H9 (cell line): ENCODE results near the gene MRPL37. TPM values are rescaled to one million over a fixed set of nuclear protein-coding genes. Genes with fewer than 3 reads are reported as not detected.
"Not testable (repeated sequence)": the region's sequence is repeated elsewhere in the genome, so short reads cannot be mapped to it uniquely, and the experiment has no call there.

Experiments used
- DNase-seq: peaks from one replicate; pipeline ENCODE4 v3.0.0-alpha.2; 2017
- H2AFZ ChIP-seq: one replicate; pipeline ENCODE4 v1.6.1; 2013; ENCODE audit warnings: mild to moderate bottlenecking, low read length, control low read depth, moderate library complexity
- H2AK5ac ChIP-seq: 2 replicates; pipeline ENCODE4 v1.6.1; 2013; ENCODE audit warnings: low read length, control low read depth, mixed read lengths; ENCODE audit not compliant: insufficient read length
- H2BK120ac ChIP-seq: one replicate; pipeline ENCODE4 v1.6.1; 2013; ENCODE audit warnings: low read depth, mild to moderate bottlenecking, low read length, control low read depth, inconsistent platforms; ENCODE audit not compliant: poor library complexity, severe bottlenecking
- H2BK12ac ChIP-seq: 2 replicates; pipeline ENCODE4 v1.6.1; 2013; ENCODE audit warnings: low read length, control low read depth, mixed read lengths, low read depth; ENCODE audit not compliant: insufficient read length
- H2BK15ac ChIP-seq: 2 replicates; pipeline ENCODE4 v1.6.1; 2013; ENCODE audit warnings: low read depth, low read length, control low read depth
- H2BK20ac ChIP-seq: one replicate; pipeline ENCODE4 v1.6.1; 2013; ENCODE audit warnings: low read depth, mild to moderate bottlenecking, low read length, control low read depth, inconsistent platforms; ENCODE audit not compliant: poor library complexity, severe bottlenecking
- H2BK5ac ChIP-seq: 2 replicates; pipeline ENCODE4 v1.6.1; 2013; ENCODE audit warnings: low read length, control low read depth, mixed read lengths; ENCODE audit not compliant: insufficient read length
- H3K14ac ChIP-seq: 2 replicates; pipeline ENCODE4 v1.6.1; 2013; ENCODE audit warnings: low read length, control low read depth; ENCODE audit not compliant: insufficient read depth
- H3K18ac ChIP-seq: 2 replicates; pipeline ENCODE4 v1.6.1; 2013; ENCODE audit warnings: low read depth, mild to moderate bottlenecking, mixed read lengths, low read length, control low read depth; ENCODE audit not compliant: insufficient read length
- H3K23ac ChIP-seq: 2 replicates; pipeline ENCODE4 v1.6.1; 2013; ENCODE audit warnings: low read length, control low read depth, mixed read lengths, low read depth; ENCODE audit not compliant: insufficient read length
- H3K23me2 ChIP-seq: 2 replicates; pipeline ENCODE4 v1.6.1; 2013; ENCODE audit warnings: low read depth, mild to moderate bottlenecking, mixed read lengths, low read length, control low read depth; ENCODE audit not compliant: insufficient read length, poor library complexity, severe bottlenecking
- H3K27ac ChIP-seq: 2 replicates; pipeline ENCODE4 v1.5.1; 2013; ENCODE audit warnings: low read length, control low read depth, mixed read lengths, low read depth; ENCODE audit not compliant: insufficient read length
- H3K27me3 ChIP-seq: 2 replicates; pipeline ENCODE4 v1.6.1; 2013; ENCODE audit warnings: low read length, control low read depth, inconsistent platforms; ENCODE audit not compliant: insufficient read depth
- H3K4ac ChIP-seq: 2 replicates; pipeline ENCODE4 v1.6.1; 2013; ENCODE audit warnings: low read depth, mild to moderate bottlenecking, control low read depth, inconsistent platforms, low read length, moderate library complexity
- H3K4me1 ChIP-seq: 2 replicates; pipeline ENCODE4 v1.6.1; 2013; ENCODE audit warnings: low read length, control low read depth, inconsistent platforms; ENCODE audit not compliant: insufficient read depth
- H3K4me2 ChIP-seq: 2 replicates; pipeline ENCODE4 v1.6.1; 2013; ENCODE audit warnings: low read length, control low read depth, mixed read lengths; ENCODE audit not compliant: insufficient read length, insufficient read depth
- H3K56ac ChIP-seq: 2 replicates; pipeline ENCODE4 v1.6.1; 2013; ENCODE audit warnings: low read depth, mild to moderate bottlenecking, mixed read lengths, low read length, control low read depth; ENCODE audit not compliant: insufficient read length
- H3K79me1 ChIP-seq: 2 replicates; pipeline ENCODE4 v1.6.1; 2013; ENCODE audit warnings: low read depth, mild to moderate bottlenecking, moderate library complexity, low read length, control low read depth, inconsistent platforms; ENCODE audit not compliant: insufficient read depth, poor library complexity, severe bottlenecking
- H3K79me2 ChIP-seq: 2 replicates; pipeline ENCODE4 v1.6.1; 2013; ENCODE audit warnings: low read length, control low read depth, inconsistent platforms; ENCODE audit not compliant: insufficient read depth
- H3K9ac ChIP-seq: 2 replicates; pipeline ENCODE4 v1.6.1; 2013; ENCODE audit warnings: low read length, control low read depth, mixed read lengths; ENCODE audit not compliant: insufficient read length; ENCODE audit errors: extremely low read depth
- H3K9me3 ChIP-seq: one replicate; pipeline ENCODE4 v1.6.1; 2013; ENCODE audit warnings: low read depth, low read length, inconsistent platforms; ENCODE audit not compliant: control insufficient read depth
- H3T11ph ChIP-seq: one replicate; pipeline ENCODE4 v1.6.1; 2013; ENCODE audit warnings: mild to moderate bottlenecking, low read length, control low read depth, inconsistent platforms
- H4K20me1 ChIP-seq: one replicate; pipeline ENCODE4 v1.6.1; 2013; ENCODE audit not compliant: control insufficient read depth, insufficient read length, insufficient read depth
- H4K5ac ChIP-seq: 2 replicates; pipeline ENCODE4 v1.6.1; 2013; ENCODE audit warnings: low read depth, mild to moderate bottlenecking, mixed read lengths, low read length, control low read depth; ENCODE audit not compliant: insufficient read length
- H4K8ac ChIP-seq: replicated peaks from 2 replicates; pipeline ENCODE4 v1.6.1; 2013; ENCODE audit warnings: low read length, control low read depth, mixed read lengths, low read depth; ENCODE audit not compliant: insufficient read length
- H4K91ac ChIP-seq: 2 replicates; pipeline ENCODE4 v1.6.1; 2013; ENCODE audit warnings: low read depth, mild to moderate bottlenecking, moderate library complexity, mixed read lengths, low read length, control low read depth; ENCODE audit not compliant: insufficient read length
- H3K27ac Mint-ChIP-seq, 3 experiments: 2 replicates in 2 of 3; 3 replicates in 1 of 3; pipeline ENCODE4 v1.8.0; 2020 to 2021; ENCODE audit warnings: mixed read lengths in 3 of 3, mild to moderate bottlenecking in 1 of 3, moderate library complexity in 1 of 3
- H3K27me3 Mint-ChIP-seq: 2 replicates; pipeline ENCODE4 v1.8.0; 2021; ENCODE audit warnings: low read depth, mild to moderate bottlenecking, moderate library complexity, mixed read lengths
- H3K36me3 Mint-ChIP-seq, 3 experiments: 2 replicates in 2 of 3; 3 replicates in 1 of 3; pipeline ENCODE4 v1.8.0; 2020 to 2021; ENCODE audit warnings: low read depth in 3 of 3, mixed read lengths in 3 of 3; ENCODE audit not compliant: insufficient read depth in 1 of 3
- H3K4me1 Mint-ChIP-seq, 2 experiments: 2 replicates each; pipeline ENCODE4 v1.8.0; 2020; ENCODE audit warnings: mixed read lengths in 2 of 2
- H3K4me3 Mint-ChIP-seq, 2 experiments: 2 replicates in 1 of 2; 3 replicates in 1 of 2; pipeline ENCODE4 v1.8.0; 2020 to 2021; ENCODE audit warnings: mild to moderate bottlenecking in 2 of 2, mixed read lengths in 2 of 2, moderate library complexity in 1 of 2
- H3K9me3 Mint-ChIP-seq, 2 experiments: 2 replicates in 1 of 2; 3 replicates in 1 of 2; pipeline ENCODE4 v1.8.0; 2020; ENCODE audit warnings: mild to moderate bottlenecking in 2 of 2, mixed read lengths in 2 of 2, moderate library complexity in 1 of 2
- WGBS: extraction: QIAGEN DNeasy Blood & Tissue Kit; methylation state at CpG from one replicate; pipeline ENCODE4 v1.1.7; 2013; ENCODE audit warnings: missing lambda C conversion rate, low lambda C conversion rate, mixed read lengths; ENCODE audit not compliant: insufficient read length; ENCODE audit errors: extremely low coverage; 5-methylcytosine and 5-hydroxymethylcytosine counted together
- total RNA-seq: library from RNA; stranded (reverse); gene quantifications from 2 replicates; pipeline ENCODE4 v1.2.1, GENCODE V29; 2021
- TF ChIP-seq, protein P1 (sequence below): fragments of 200-600 bp; sonication (generic); conservative IDR thresholded peaks from 3 replicates; pipeline ENCODE4 v1.8.0; 2021; ENCODE audit warnings: antibody characterized with exemption, mild to moderate bottlenecking

MRPL37 gene
- total RNA-seq, 1 experiment from 2014 or later: 123 TPM

DNA sequence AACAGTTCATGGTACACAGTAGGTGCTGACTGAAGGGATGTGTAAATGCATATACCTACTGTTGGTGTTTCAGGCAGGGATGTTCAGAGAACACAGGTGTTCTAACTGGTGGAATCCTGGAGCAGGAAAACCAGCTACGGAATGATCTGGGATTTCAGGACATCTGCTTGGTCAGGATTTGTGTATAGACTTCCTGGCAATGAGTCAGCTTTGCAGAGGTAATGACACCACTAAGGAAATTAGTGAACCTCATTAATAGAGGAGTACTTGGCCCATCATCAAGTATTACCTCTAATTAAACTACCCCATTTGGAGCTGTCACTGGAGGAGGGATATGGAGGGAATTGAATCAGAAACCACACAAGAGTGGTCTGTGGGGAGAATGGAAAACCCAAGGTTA is 7.3 kb downstream of the MRPL37 start:
- Histone ChIP-seq H3K18ac (no peak overlapping the region), H2AFZ (no peak overlapping the region), H3K27me3 (no peaks in the 10 kb centered on the region), H3K23me2 (no peaks in the 10 kb centered on the region), H3K79me2 (no peaks in the 10 kb centered on the region), H3T11ph (no peak overlapping the region), H2BK15ac (no peak overlapping the region), H2BK5ac (no peak overlapping the region), H3K9ac (no peak overlapping the region), H2AK5ac (no peak overlapping the region), H2BK120ac (no peak overlapping the region), H4K20me1 (no peaks in the 10 kb centered on the region), H4K8ac (no peak overlapping the region), H3K14ac (no peak overlapping the region), H3K4me1 (no peaks in the 10 kb centered on the region), H3K56ac (no peak overlapping the region), H2BK20ac (no peak overlapping the region), H2BK12ac (no peak overlapping the region), H4K91ac (no peak overlapping the region), H3K27ac (no peak overlapping the region), H3K79me1 (peaks cover 5% of the 10 kb centered on the region), H3K4me2 (no peak overlapping the region), H3K4ac (no peak overlapping the region), H4K5ac (no peak overlapping the region), H3K9me3 (no peaks in the 10 kb centered on the region), H3K23ac (no peak overlapping the region)
- Mint-ChIP-seq H3K4me1 (peaks cover 0 to 2% of the 10 kb centered on the region in 2 experiments; a peak in 2 of 4 replicates), H3K4me3 (no peak overlapping the region), H3K36me3 (peaks cover 55 to 83% (median 75%) of the 10 kb centered on the region in 3 experiments; a peak in 6 of 7 replicates), H3K9me3 (no peaks in the 10 kb centered on the region), H3K27ac (no peak overlapping the region), H3K27me3 (no peaks in the 10 kb centered on the region)
- no CpG with 5 or more reads among the region's 1 CpG for WGBS
- no peak for DNase-seq
- TF ChIP-seq, protein P1, sequence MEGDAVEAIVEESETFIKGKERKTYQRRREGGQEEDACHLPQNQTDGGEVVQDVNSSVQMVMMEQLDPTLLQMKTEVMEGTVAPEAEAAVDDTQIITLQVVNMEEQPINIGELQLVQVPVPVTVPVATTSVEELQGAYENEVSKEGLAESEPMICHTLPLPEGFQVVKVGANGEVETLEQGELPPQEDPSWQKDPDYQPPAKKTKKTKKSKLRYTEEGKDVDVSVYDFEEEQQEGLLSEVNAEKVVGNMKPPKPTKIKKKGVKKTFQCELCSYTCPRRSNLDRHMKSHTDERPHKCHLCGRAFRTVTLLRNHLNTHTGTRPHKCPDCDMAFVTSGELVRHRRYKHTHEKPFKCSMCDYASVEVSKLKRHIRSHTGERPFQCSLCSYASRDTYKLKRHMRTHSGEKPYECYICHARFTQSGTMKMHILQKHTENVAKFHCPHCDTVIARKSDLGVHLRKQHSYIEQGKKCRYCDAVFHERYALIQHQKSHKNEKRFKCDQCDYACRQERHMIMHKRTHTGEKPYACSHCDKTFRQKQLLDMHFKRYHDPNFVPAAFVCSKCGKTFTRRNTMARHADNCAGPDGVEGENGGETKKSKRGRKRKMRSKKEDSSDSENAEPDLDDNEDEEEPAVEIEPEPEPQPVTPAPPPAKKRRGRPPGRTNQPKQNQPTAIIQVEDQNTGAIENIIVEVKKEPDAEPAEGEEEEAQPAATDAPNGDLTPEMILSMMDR: no peak

DNA sequence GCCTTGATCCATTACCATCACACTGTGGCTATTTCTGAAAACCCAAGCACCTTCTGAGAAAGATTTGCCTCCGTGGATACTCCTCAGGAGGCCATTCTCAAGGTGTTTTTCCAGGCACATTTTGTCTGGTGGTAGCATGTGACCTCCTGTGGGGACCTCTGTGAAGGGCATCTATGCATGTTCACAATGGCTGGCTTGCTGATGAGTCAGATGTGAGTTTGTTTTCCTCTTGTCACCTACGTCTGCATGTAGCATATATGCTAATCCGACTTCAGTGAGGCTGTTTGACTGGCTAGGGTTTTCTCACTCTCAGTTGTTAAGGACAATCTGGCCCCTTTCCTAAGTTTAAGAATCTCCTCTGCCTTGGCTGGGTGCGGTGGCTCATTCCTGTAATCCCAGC is 7.9 kb downstream of the MRPL37 start:
- H3T11ph ChIP-seq, H3K79me1 ChIP-seq, H3K79me2 ChIP-seq, H4K91ac ChIP-seq, H3K4me1 ChIP-seq, H2BK120ac ChIP-seq, H3K23me2 ChIP-seq, H2BK12ac ChIP-seq, H2BK20ac ChIP-seq, H4K5ac ChIP-seq, H3K27me3 Mint-ChIP-seq, DNase-seq, H3K9ac ChIP-seq, H3K4ac ChIP-seq, H3K4me1 Mint-ChIP-seq, H3K4me3 Mint-ChIP-seq, H3K9me3 Mint-ChIP-seq, H3K27me3 ChIP-seq, H2BK5ac ChIP-seq, H3K23ac ChIP-seq, H3K4me2 ChIP-seq, H4K8ac ChIP-seq, H3K18ac ChIP-seq, H2BK15ac ChIP-seq, H3K27ac ChIP-seq, H3K14ac ChIP-seq, H2AFZ ChIP-seq, H3K9me3 ChIP-seq, H3K56ac ChIP-seq, H2AK5ac ChIP-seq, H4K20me1 ChIP-seq: not testable (repeated sequence)
- H3K36me3 Mint-ChIP-seq: peaks cover 54 to 86% (median 77%) of the 10 kb centered on the region in 3 experiments; a peak in 6 of 7 replicates
- WGBS: no CpG with 5 or more reads among the region's 4 CpGs
- peak overlapping the region in 1 of 3 experiments; percentile 8; a peak in 1 of 7 replicates for H3K27ac Mint-ChIP-seq
